Measurements from ENCODE around the gene CARD18. TPM values are rescaled to one million over a fixed set of nuclear protein-coding genes. Genes with fewer than 3 reads are reported as not detected.

Gene CARD18
- total and polyA plus RNA-seq, 2 of the 13 experiments (the other 11 are each of a cell fraction or from before 2014, with no cell fraction given) = not detected

Other genes with a start within 250 kb of the CARD18 start
- not detected in 2 replicates for gene CASP12, start 241.3 kb downstream of the CARD18 start, total RNA-seq (2016; rRNA removed; fragmentation: Illumina TruSeq; extraction: Trizol)
- gene CASP12, start 241.3 kb downstream of the CARD18 start, polyA plus RNA-seq (2011; rRNA removed) = not detected in 2 replicates
- 69.8 and 98.1 TPM in 2 replicates for gene CASP4, start 171.2 kb downstream of the CARD18 start, total RNA-seq (2016; rRNA removed; fragmentation: Illumina TruSeq; extraction: Trizol)
- gene CASP4, start 171.2 kb downstream of the CARD18 start, polyA plus RNA-seq (2011; rRNA removed) = 51.6 and 56.4 TPM in 2 replicates
- gene CASP5, start 116.6 kb downstream of the CARD18 start, total RNA-seq (2016; rRNA removed; fragmentation: Illumina TruSeq; extraction: Trizol) = not detected in 2 replicates
- gene CASP5, start 116.6 kb downstream of the CARD18 start, polyA plus RNA-seq (2011; rRNA removed) = not detected in 2 replicates
- 5.2 and 6.6 TPM in 2 replicates for gene CASP1, start 104.6 kb downstream of the CARD18 start, total RNA-seq (2016; rRNA removed; fragmentation: Illumina TruSeq; extraction: Trizol)
- gene CASP1, start 104.6 kb downstream of the CARD18 start, polyA plus RNA-seq (2011; rRNA removed) = 0.34 and 0.85 TPM in 2 replicates
- 0.53 TPM in 1 of 2 replicates, not detected in the other for gene CARD16, start 94.4 kb downstream of the CARD18 start, total RNA-seq (2016; rRNA removed; fragmentation: Illumina TruSeq; extraction: Trizol)
- 0.34 and 0.48 TPM in 2 replicates for gene CARD16, start 94.4 kb downstream of the CARD18 start, polyA plus RNA-seq (2011; rRNA removed)

Data from HepG2 (cell line).